Measurements from ENCODE around the gene KCNQ1OT1.

The KCNQ1OT1 gene

GRCh38 chr11:2685051-2685450 lies 14.7 kb downstream of the KCNQ1OT1 start:
- H3K36me3 ChIP-seq (replicated peaks; ENCODE audit: insufficient read depth, low read length): no peaks in the 10 kb centered on the region
- no peaks in the 10 kb centered on the region for H3K27me3 ChIP-seq (replicated peaks; ENCODE audit: insufficient read depth, low read length)
- H3K9me3 ChIP-seq (replicated peaks; ENCODE audit: insufficient read depth, low read length): no peaks in the 10 kb centered on the region
- H4K20me1 ChIP-seq (ENCODE audit: insufficient read depth, low read length): no peaks in the 10 kb centered on the region
- H3K9me2 ChIP-seq (replicated peaks; ENCODE audit: insufficient read depth, low read length): no peaks in the 10 kb centered on the region
- H2AFZ ChIP-seq (ENCODE audit: low read length): no peak overlapping the region
- no peaks in the 10 kb centered on the region for H3F3A ChIP-seq (ENCODE audit: insufficient read depth, low read length)
- no peak overlapping the region for H3K4me2 ChIP-seq (ENCODE audit: low read depth, low read length)
- TF ChIP-seq EZH2 (optimal IDR thresholded peaks at IDR 0.05; ENCODE audit: low read depth, low read length) (no peak), EZH2phosphoT487 (IDR thresholded peaks at IDR 0.05; ENCODE audit: low read length) (no peak)
- TF ChIP-seq, protein P1, sequence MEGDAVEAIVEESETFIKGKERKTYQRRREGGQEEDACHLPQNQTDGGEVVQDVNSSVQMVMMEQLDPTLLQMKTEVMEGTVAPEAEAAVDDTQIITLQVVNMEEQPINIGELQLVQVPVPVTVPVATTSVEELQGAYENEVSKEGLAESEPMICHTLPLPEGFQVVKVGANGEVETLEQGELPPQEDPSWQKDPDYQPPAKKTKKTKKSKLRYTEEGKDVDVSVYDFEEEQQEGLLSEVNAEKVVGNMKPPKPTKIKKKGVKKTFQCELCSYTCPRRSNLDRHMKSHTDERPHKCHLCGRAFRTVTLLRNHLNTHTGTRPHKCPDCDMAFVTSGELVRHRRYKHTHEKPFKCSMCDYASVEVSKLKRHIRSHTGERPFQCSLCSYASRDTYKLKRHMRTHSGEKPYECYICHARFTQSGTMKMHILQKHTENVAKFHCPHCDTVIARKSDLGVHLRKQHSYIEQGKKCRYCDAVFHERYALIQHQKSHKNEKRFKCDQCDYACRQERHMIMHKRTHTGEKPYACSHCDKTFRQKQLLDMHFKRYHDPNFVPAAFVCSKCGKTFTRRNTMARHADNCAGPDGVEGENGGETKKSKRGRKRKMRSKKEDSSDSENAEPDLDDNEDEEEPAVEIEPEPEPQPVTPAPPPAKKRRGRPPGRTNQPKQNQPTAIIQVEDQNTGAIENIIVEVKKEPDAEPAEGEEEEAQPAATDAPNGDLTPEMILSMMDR (IDR thresholded peaks at IDR 0.05; ENCODE audit: low read length): no peak
- peaks cover 14% of the 10 kb centered on the region for H3K4me1 ChIP-seq (ENCODE audit: low read length)
- no peak overlapping the region for H3K27ac ChIP-seq (ENCODE audit: low read length)
- H3K4me3 ChIP-seq (ENCODE audit: low read length): no peak overlapping the region
- no peak for DNase-seq
- no peak overlapping the region for H3K9ac ChIP-seq (ENCODE audit: low read length)
- H3K79me2 ChIP-seq (ENCODE audit: low read length): peaks cover 24% of the 10 kb centered on the region

DNA sequence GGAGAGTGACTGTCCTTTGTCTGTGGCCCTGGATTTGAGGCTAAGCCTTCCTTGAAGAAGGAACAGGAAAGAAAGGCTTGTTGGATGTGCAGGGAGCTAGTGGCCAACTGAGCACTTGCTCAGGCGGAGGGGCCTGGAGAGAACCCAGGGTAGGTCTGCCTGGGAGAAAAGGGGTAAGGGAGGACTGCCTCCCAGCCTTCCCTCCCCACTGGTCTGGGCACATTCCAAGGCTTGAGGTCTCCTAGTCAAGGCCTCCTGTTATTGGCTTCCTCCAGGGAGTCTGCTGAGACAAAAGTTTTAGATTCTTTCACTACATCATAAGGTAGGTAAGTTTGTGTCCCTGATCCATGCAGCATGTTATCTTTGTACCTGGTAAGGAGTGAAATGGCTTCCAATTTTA lies 15.2 kb downstream of the KCNQ1OT1 start:
- Histone ChIP-seq H4K20me1 (ENCODE audit: insufficient read depth, low read length) (no peaks in the 10 kb centered on the region), H2AFZ (ENCODE audit: low read length) (no peak overlapping the region), H3K4me1 (ENCODE audit: low read length) (peaks cover 9% of the 10 kb centered on the region), H3K4me2 (ENCODE audit: low read depth, low read length) (no peak overlapping the region), H3F3A (ENCODE audit: insufficient read depth, low read length) (no peaks in the 10 kb centered on the region), H3K4me3 (ENCODE audit: low read length) (no peak overlapping the region), H3K9ac (ENCODE audit: low read length) (no peak overlapping the region), H3K27ac (ENCODE audit: low read length) (no peak overlapping the region), H3K9me3 (replicated peaks; ENCODE audit: insufficient read depth, low read length) (no peaks in the 10 kb centered on the region), H3K79me2 (ENCODE audit: low read length) (peaks cover 24% of the 10 kb centered on the region), H3K36me3 (replicated peaks; ENCODE audit: insufficient read depth, low read length) (no peaks in the 10 kb centered on the region), H3K9me2 (replicated peaks; ENCODE audit: insufficient read depth, low read length) (no peaks in the 10 kb centered on the region), H3K27me3 (replicated peaks; ENCODE audit: insufficient read depth, low read length) (no peaks in the 10 kb centered on the region)
- TF ChIP-seq, protein P1 (IDR thresholded peaks at IDR 0.05; ENCODE audit: low read length): no peak
- TF ChIP-seq EZH2 (optimal IDR thresholded peaks at IDR 0.05; ENCODE audit: low read depth, low read length): no peak
- no peak for TF ChIP-seq EZH2phosphoT487 (IDR thresholded peaks at IDR 0.05; ENCODE audit: low read length)
- no peak for DNase-seq

DNA sequence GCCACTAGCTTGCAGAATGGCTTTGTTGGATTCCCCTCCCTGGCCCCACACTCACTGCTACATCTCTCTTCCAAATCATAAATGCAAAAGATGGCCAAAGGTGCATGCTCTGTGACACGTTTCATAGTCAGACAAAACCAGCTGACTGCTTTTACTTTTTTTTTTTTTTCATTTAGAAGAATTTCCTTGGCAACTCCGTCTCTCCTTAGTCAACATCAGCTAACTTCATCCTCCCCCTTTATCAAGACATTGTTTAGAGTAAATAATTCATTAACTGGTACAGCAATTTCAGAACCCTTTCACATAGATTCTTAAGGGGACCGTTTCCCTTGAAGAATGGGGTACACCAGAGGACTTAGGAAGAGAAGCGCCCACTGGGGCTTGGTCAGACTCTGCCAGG lies 16.0 kb downstream of the KCNQ1OT1 start:
- Histone ChIP-seq H3K9ac (ENCODE audit: low read length) (no peak overlapping the region), H3K27me3 (replicated peaks; ENCODE audit: insufficient read depth, low read length) (no peaks in the 10 kb centered on the region), H3K79me2 (ENCODE audit: low read length) (peaks cover 22% of the 10 kb centered on the region), H3K36me3 (replicated peaks; ENCODE audit: insufficient read depth, low read length) (no peaks in the 10 kb centered on the region), H2AFZ (ENCODE audit: low read length) (no peak overlapping the region), H3F3A (ENCODE audit: insufficient read depth, low read length) (no peaks in the 10 kb centered on the region), H3K9me3 (replicated peaks; ENCODE audit: insufficient read depth, low read length) (no peaks in the 10 kb centered on the region), H4K20me1 (ENCODE audit: insufficient read depth, low read length) (no peaks in the 10 kb centered on the region), H3K4me3 (ENCODE audit: low read length) (no peak overlapping the region), H3K4me2 (ENCODE audit: low read depth, low read length) (no peak overlapping the region), H3K27ac (ENCODE audit: low read length) (no peak overlapping the region), H3K4me1 (ENCODE audit: low read length) (peaks cover 1% of the 10 kb centered on the region), H3K9me2 (replicated peaks; ENCODE audit: insufficient read depth, low read length) (no peaks in the 10 kb centered on the region)
- TF ChIP-seq EZH2phosphoT487 (IDR thresholded peaks at IDR 0.05; ENCODE audit: low read length) (no peak), EZH2 (optimal IDR thresholded peaks at IDR 0.05; ENCODE audit: low read depth, low read length) (no peak)
- TF ChIP-seq, protein P1 (IDR thresholded peaks at IDR 0.05; ENCODE audit: low read length): no peak
- DNase-seq: no peak
